GM19193 (cell line): ENCODE measurements around the gene ABCG2.

Experiments
- POLR2A ChIP-seq: IDR thresholded peaks from 4 replicates; pipeline ENCODE4 v1.6.1; 2011; ENCODE audit not compliant: insufficient read depth, insufficient read length; ENCODE audit errors: extremely low read depth

Gene ABCG2

DNA sequence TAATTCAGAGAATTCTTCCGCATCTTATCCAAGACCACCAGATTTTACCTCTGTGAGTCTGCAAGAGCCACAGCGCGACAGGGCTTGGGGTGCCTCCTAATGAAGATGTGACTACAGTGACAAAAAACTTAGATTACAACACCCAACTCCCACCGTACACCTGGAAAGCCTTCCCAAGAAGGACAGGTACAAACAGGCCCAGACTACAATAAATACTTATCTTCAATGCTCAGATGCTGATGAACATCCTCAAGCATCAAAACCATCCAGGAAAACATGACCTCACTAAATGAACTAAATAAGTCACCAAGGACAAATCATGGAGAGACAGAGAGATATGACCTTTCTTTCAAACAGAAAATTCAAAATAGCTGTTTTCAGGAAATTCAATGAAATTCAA, 20.8 kb upstream of the ABCG2 start:
- TF ChIP-seq POLR2A = no peak

GRCh38 chr4:88178626-88179231, 20.3 kb upstream of the ABCG2 start:
- TF ChIP-seq POLR2A = no peak

- no peak for TF ChIP-seq POLR2A
Measured at GRCh38 chr4:88177983-88178625, 19.7 kb upstream of the ABCG2 start.

GRCh38 chr4:88172987-88173386, 14.5 kb upstream of the ABCG2 start:
- no peak for TF ChIP-seq POLR2A

GRCh38 chr4:88171206-88171605, 12.8 kb upstream of the ABCG2 start:
- TF ChIP-seq POLR2A = no peak

DNA sequence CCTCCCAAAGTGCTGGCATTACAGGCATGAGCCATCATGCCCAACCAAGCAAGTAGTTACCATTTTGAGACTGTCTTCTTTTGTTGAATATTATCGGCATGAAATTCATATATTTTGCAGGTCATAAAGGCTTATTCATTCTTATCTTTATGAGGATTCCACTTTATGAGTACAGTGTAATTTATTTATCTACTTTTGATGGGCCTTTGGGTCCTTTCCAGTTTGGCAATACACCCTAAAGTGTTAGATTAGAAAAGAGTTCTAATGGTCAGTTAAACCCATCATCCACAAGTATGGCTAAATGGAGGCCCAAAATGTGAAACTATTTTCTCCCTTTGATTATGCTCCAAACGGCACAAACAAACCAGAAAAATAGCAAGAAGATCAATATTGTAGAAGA, 10.9 kb upstream of the ABCG2 start:
- no peak for TF ChIP-seq POLR2A

DNA sequence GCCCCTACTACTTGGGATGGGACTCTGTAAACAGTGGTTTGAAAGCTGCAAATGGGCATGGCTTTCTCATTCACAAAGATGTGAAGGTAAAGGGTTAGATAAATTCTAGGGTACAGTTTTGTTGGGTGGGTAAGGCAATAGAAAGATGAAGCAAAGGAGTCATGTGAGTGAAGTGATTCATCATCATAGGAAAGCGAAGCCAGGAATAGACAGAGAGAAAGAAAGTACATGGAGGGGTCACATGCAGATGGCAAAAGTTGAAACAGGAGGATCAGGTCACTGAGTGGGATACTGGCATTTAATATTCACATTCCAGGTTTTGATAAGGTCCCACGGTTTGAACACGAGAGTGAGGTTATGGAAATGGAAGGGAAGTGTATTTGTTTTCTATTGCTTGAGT, 8.2 kb upstream of the ABCG2 start:
- no peak for TF ChIP-seq POLR2A

- no peak for TF ChIP-seq POLR2A
Measured at GRCh38 chr4:88163336-88163735, 4.9 kb upstream of the ABCG2 start.

- no peak for TF ChIP-seq POLR2A
Measured at GRCh38 chr4:88162626-88163025, 4.2 kb upstream of the ABCG2 start.

- TF ChIP-seq POLR2A = no peak
Measured at GRCh38 chr4:88159229-88159725, 838 bp upstream of the ABCG2 start.

- no peak for TF ChIP-seq POLR2A
Measured at GRCh38 chr4:88158038-88158488, 376 bp downstream of the ABCG2 start.

GRCh38 chr4:88148560-88148959, 9.9 kb downstream of the ABCG2 start:
- TF ChIP-seq POLR2A = no peak

DNA sequence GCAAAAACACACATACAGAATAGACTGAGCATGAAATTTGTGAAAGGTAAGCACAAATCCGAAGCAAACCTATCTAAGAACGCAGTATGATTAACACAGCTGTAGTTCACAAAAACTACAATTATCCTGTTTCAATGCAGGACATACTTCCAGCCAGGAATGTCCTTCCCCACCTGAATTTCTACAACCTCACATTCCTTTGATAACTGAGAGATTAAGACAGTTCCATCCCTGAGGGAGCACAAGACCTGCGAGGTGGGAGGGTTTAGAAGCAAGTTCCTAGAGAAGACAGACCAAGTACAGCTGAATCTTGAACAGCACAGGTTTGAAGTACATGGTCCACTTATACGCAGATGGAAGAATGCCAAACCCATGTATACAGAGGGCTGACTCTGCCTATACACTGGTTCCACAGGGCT, 10.6 kb downstream of the ABCG2 start:
- no peak for TF ChIP-seq POLR2A

DNA sequence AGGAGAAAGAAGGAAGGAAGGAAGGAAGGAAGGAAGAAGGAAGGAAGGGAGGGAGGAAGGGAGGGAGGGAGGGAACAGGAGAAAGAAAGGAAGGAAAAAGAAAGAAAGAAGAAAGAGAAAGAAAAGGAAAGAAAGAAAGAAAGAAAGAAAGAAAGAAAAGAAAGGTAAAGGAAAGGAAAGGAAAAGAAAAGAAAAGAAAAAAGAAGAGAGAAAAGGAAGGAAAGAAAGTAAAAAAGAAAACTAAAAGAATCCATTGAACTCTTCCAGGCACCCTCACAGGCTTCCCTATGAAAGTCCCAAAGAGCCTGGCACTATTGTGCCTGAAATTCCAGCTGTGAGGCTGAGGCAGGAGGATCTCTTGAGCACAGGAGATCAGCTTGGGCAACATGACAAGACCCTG, 11.5 kb downstream of the ABCG2 start:
- TF ChIP-seq POLR2A = no peak

GRCh38 chr4:88144866-88145300, 13.6 kb downstream of the ABCG2 start:
- TF ChIP-seq POLR2A = no peak

DNA sequence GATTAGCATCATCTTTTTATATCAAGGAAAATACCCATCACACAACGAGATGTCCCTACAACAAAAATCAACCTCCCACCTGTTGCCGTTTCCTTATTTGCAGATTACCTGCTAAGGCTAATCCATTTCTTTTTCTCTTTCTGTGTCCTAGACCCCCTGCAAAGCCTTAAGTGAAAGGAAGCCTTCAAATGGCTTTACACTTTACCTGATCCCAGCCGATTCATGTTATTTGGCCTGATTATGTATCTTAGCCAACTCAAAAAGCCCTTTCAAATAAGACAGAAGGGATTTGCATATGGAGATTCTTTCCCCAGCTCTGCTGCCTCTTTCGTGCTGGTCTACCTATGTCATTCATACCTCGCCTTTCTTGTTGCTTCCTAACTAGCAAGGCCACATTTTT, 14.4 kb downstream of the ABCG2 start:
- no peak for TF ChIP-seq POLR2A
